Measurements from ENCODE around the gene NLRP11. TPM values are rescaled to one million over a fixed set of nuclear protein-coding genes. Genes with fewer than 3 reads are reported as not detected.
"Not testable (repeated sequence)": the region's sequence is repeated elsewhere in the genome, so short reads cannot be mapped to it uniquely, and the experiment has no call there.

The NLRP11 gene
- total and polyA plus RNA-seq, 11 donors = not detected

GRCh38 chr19:55777528-55777927 lies 54.3 kb downstream of the NLRP11 start:
- Histone ChIP-seq H3K9me3 (no peaks in the 10 kb centered on the region), H3K27me3 (peaks cover 0 to 26% (median 4%) of the 10 kb centered on the region in 9 donors), H3K27ac (no peak overlapping the region), H3K4me1 (no peaks in the 10 kb centered on the region), H3K36me3 (no peaks in the 10 kb centered on the region), H3K4me3 (no peak overlapping the region)
- no peak for DNase-seq
- TF ChIP-seq POLR2A (IDR thresholded peaks at IDR 0.05) = no peak
- no peak for TF ChIP-seq CTCF (IDR thresholded peaks at IDR 0.05)
- no peak for ATAC-seq
- 27 to 39% (median 31%) methylated on average over 7 of the region's 7 CpGs for WGBS, 4 donors
- intact Hi-C loops (cut with DNase I) = no loop called here

- H3K36me3 ChIP-seq; H3K4me3 ChIP-seq; DNase-seq; H3K27ac ChIP-seq; H3K9me3 ChIP-seq; H3K4me1 ChIP-seq; intact Hi-C loops (cut with DNase I); ATAC-seq: not testable (repeated sequence)
- H3K27me3 ChIP-seq = peaks cover 0 to 16% (median 0%) of the 10 kb centered on the region in 9 donors
- WGBS, 4 donors = 29 to 45% (median 37%) methylated on average over 2 to 3 of the region's 3 CpGs
Measured at GRCh38 chr19:55769632-55770031, 62.2 kb downstream of the NLRP11 start.

GRCh38 chr19:55768818-55769217 lies 63.0 kb downstream of the NLRP11 start, which contains the start of gene RFPL4AL1:
RFPL4AL1 (plus strand) TSS chr19:55769118; CDS start chr19:55771805, 2,687 bp downstream.
- DNase-seq; H3K36me3 ChIP-seq; H3K27ac ChIP-seq; H3K4me3 ChIP-seq; H3K9me3 ChIP-seq; intact Hi-C loops (cut with DNase I); H3K4me1 ChIP-seq; ATAC-seq: not testable (repeated sequence)
- peaks cover 0 to 16% (median 0%) of the 10 kb centered on the region in 9 donors for H3K27me3 ChIP-seq
- 79 to 84% (median 81%) methylated on average over 5 to 6 of the region's 6 CpGs for WGBS, 4 donors

- TF ChIP-seq POLR2A (IDR thresholded peaks at IDR 0.05) (no peak), CTCF (IDR thresholded peaks at IDR 0.05) (no peak)
Measured at GRCh38 chr19:55766466-55766865, 65.3 kb downstream of the NLRP11 start.

GRCh38 chr19:55758797-55759196 lies 73.0 kb downstream of the NLRP11 start, which contains the start of gene RFPL4A:
RFPL4A (plus strand) TSS chr19:55759097; CDS start chr19:55761801, 2,704 bp downstream.
- DNase-seq; H3K4me3 ChIP-seq; H3K27me3 ChIP-seq; H3K9me3 ChIP-seq; intact Hi-C loops (cut with DNase I); H3K27ac ChIP-seq; H3K4me1 ChIP-seq; ATAC-seq; H3K36me3 ChIP-seq: not testable (repeated sequence)
- 80 to 90% (median 84%) methylated on average over 2 to 3 of the region's 3 CpGs for WGBS, 4 donors

More at GRCh38 chr19:55766466-55766865, 65.3 kb downstream of the NLRP11 start:
- Histone ChIP-seq H3K36me3 (no peaks in the 10 kb centered on the region), H3K9me3 (peaks cover 0 to 10% (median 0%) of the 10 kb centered on the region in 12 donors), H3K27me3 (peaks cover 0 to 16% (median 0%) of the 10 kb centered on the region in 9 donors), H3K27ac (no peak overlapping the region), H3K4me1 (no peaks in the 10 kb centered on the region), H3K4me3 (no peak overlapping the region)
- peak in 1 of 5 donors; percentile 28 for DNase-seq
- 59 to 75% (median 67%) methylated on average over 7 of the region's 7 CpGs for WGBS, 4 donors
- intact Hi-C loops (cut with DNase I) = no loop called here
- ATAC-seq = no peak

- DNase-seq; H3K36me3 ChIP-seq; ATAC-seq; H3K4me3 ChIP-seq; H3K27me3 ChIP-seq; H3K9me3 ChIP-seq; H3K4me1 ChIP-seq; H3K27ac ChIP-seq; intact Hi-C loops (cut with DNase I): not testable (repeated sequence)
- 73 to 77% (median 75%) methylated on average over 4 of the region's 4 CpGs for WGBS, 4 donors
Measured at GRCh38 chr19:55756808-55757207, 75.0 kb downstream of the NLRP11 start.
